B cell (primary cell): ENCODE data around the gene TJP2. TPM values are rescaled to one million over a fixed set of nuclear protein-coding genes. Genes with fewer than 3 reads are reported as not detected.

Experiments used
- ATAC-seq: fragments of 200-7000 bp; cut with Tn5 transposase; one replicate; pipeline ENCODE4 v1.10.0; 2021; ENCODE audit warnings: low read depth, mild to moderate bottlenecking, moderate number of reproducible peaks, moderate library complexity
- CTCF ChIA-PET: fragments of 350-600 bp; sonication (Branson Sonifier 250); formaldehyde crosslinking; loops from one replicate; lab custom pipeline; 2021; ENCODE audit warnings: antibody characterized with exemption, inconsistent platforms; lab: Charles Lee
- POLR2A ChIA-PET: fragments of 350-600 bp; sonication (Branson Sonifier 250); formaldehyde crosslinking; loops from one replicate; lab custom pipeline; 2021; ENCODE audit warnings: antibody characterized with exemption; lab: Charles Lee
- DNase-seq: peaks from one replicate; pipeline ENCODE4 v3.0.0; 2013
- H2AFZ ChIP-seq: 2 replicates; pipeline ENCODE4 v1.6.1; 2012; ENCODE audit warnings: mild to moderate bottlenecking, low read depth, low read length; ENCODE audit not compliant: insufficient read depth, poor library complexity, severe bottlenecking
- H3K27ac ChIP-seq, 2 donors: 1 replicate in 1 of 2; 2 replicates in 1 of 2; pipeline ENCODE4 v1.5.1; 2012 to 2013; ENCODE audit warnings: low read length in 2 of 2, mild to moderate bottlenecking in 2 of 2, moderate library complexity in 1 of 2
- H3K27me3 ChIP-seq, 4 experiments: fragments of 200-600 bp in 1 of 4; sonication (generic) in 1 of 4; replicated peaks in 1 of 4; 1 replicate in 2 of 4; 2 replicates in 2 of 4; pipeline versions ENCODE4 v1.6.1 to v1.7.0; 2013 to 2016; ENCODE audit warnings: low read length in 3 of 4, mild to moderate bottlenecking in 2 of 4, mixed read lengths in 1 of 4, moderate library complexity in 1 of 4; ENCODE audit not compliant: insufficient read depth in 4 of 4, control insufficient read depth in 3 of 4; ENCODE audit errors: control extremely low read depth in 1 of 4
- H3K36me3 ChIP-seq, 2 experiments: replicated peaks in 1 of 2; 1 replicate in 1 of 2; 2 replicates in 1 of 2; pipeline versions ENCODE4 v1.6.1 to v1.7.1; 2013; ENCODE audit warnings: low read length in 1 of 2; ENCODE audit not compliant: insufficient read depth in 2 of 2, control insufficient read depth in 1 of 2; ENCODE audit errors: control extremely low read depth in 1 of 2, extremely low read depth in 1 of 2
- H3K4me1 ChIP-seq, 2 donors: fragments of 200-600 bp in 1 of 2; sonication (generic) in 1 of 2; 1 replicate in 1 of 2; 2 replicates in 1 of 2; pipeline versions ENCODE4 v1.5.1 to v1.6.1; 2013 to 2017; ENCODE audit warnings: low read length in 2 of 2; ENCODE audit not compliant: control insufficient read depth in 2 of 2, insufficient read depth in 2 of 2
- H3K4me2 ChIP-seq: replicated peaks from 2 replicates; pipeline ENCODE3; 2012; ENCODE audit warnings: mild to moderate bottlenecking, low read depth, low read length; ENCODE audit not compliant: poor library complexity, severe bottlenecking
- H3K4me3 ChIP-seq, 5 experiments: fragments of 200-600 bp in 1 of 5; sonication (generic) in 1 of 5; 1 replicate in 3 of 5; 2 replicates in 2 of 5; pipeline versions ENCODE4 v1.5.1 to v1.7.0; 2011 to 2016; ENCODE audit warnings: low read length in 4 of 5, mild to moderate bottlenecking in 4 of 5, low read depth in 2 of 5, control low read depth in 1 of 5, moderate library complexity in 1 of 5; ENCODE audit not compliant: insufficient read depth in 1 of 5; ENCODE audit errors: control extremely low read depth in 1 of 5, extremely low read depth in 1 of 5
- H3K79me2 ChIP-seq: fragments of 200-600 bp; sonication (generic); one replicate; pipeline ENCODE4 v1.6.0; 2016; ENCODE audit warnings: low read length; ENCODE audit not compliant: control insufficient read depth, insufficient read depth
- H3K9ac ChIP-seq: fragments of 200-600 bp; sonication (generic); 2 replicates; pipeline ENCODE4 v1.6.1; 2017; ENCODE audit warnings: mild to moderate bottlenecking, low read length, moderate library complexity
- H3K9me3 ChIP-seq, 3 donors: one replicate each; pipeline versions ENCODE4 v1.6.1 to v1.7.1; 2013; ENCODE audit warnings: low read length in 2 of 3; ENCODE audit not compliant: control insufficient read depth in 2 of 3, insufficient read depth in 1 of 3; ENCODE audit errors: control extremely low read depth in 1 of 3
- H4K20me1 ChIP-seq: 2 replicates; pipeline ENCODE4 v1.6.0; 2012; ENCODE audit warnings: mild to moderate bottlenecking, low read length; ENCODE audit not compliant: insufficient read depth, control insufficient read depth, poor library complexity, severe bottlenecking
- H3K27ac Mint-ChIP-seq: one replicate; pipeline ENCODE4 v1.8.0; 2021; ENCODE audit warnings: mixed read lengths
- H3K27me3 Mint-ChIP-seq: one replicate; pipeline ENCODE4 v1.8.0; 2021; ENCODE audit warnings: mixed read lengths
- H3K4me1 Mint-ChIP-seq: one replicate; pipeline ENCODE4 v1.8.0; 2021; ENCODE audit warnings: mixed read lengths
- H3K4me3 Mint-ChIP-seq: one replicate; pipeline ENCODE4 v1.8.0; 2021; ENCODE audit warnings: mixed read lengths
- H3K9me3 Mint-ChIP-seq: one replicate; pipeline ENCODE4 v1.8.0; 2022; ENCODE audit warnings: mixed read lengths; ENCODE audit not compliant: insufficient read depth
- EZH2 ChIP-seq: IDR thresholded peaks from 2 replicates; pipeline ENCODE4 v1.6.1; 2012; ENCODE audit warnings: borderline replicate concordance, low read depth, mild to moderate bottlenecking, moderate library complexity, low read length; ENCODE audit not compliant: insufficient read depth, poor library complexity, severe bottlenecking
- WGBS: methylation state at CpG from one replicate; pipeline ENCODE4 v1.1.5; 2013; ENCODE audit warnings: missing lambda C conversion rate; ENCODE audit not compliant: insufficient coverage; 5-methylcytosine and 5-hydroxymethylcytosine counted together
- intact Hi-C: fragments of 100-400 bp; cut with micrococcal nuclease; formaldehyde crosslinking; loops from one replicate; pipeline ENCODE4 v1.10.0; 2022
- polyA plus RNA-seq: library from polyadenylated mRNA; depleted of rRNA; stranded (reverse); fragments of >200 nt; gene quantifications from 2 replicates; pipeline ENCODE4 v1.2.3, GENCODE V29; 2012
- total RNA-seq, 2 donors: library from RNA; stranded (reverse); fragments of 120-200 nt in 1 of 2; gene quantifications; 1 replicate in 1 of 2; 2 replicates in 1 of 2; pipeline versions ENCODE4 v1.2.3 to v1.2.4, GENCODE V29; 2013 to 2022
- TF ChIP-seq, protein P1 (sequence below): fragments of 200-600 bp; IDR thresholded peaks from one replicate; pipeline ENCODE4 v1.8.0; 2022; ENCODE audit warnings: antibody characterized with exemption, mild to moderate bottlenecking

TJP2 gene
- total and polyA plus RNA-seq, 2 donors (not counting 1 experiment from before 2014, with no cell fraction given): 1.2 to 2.3 TPM

DNA sequence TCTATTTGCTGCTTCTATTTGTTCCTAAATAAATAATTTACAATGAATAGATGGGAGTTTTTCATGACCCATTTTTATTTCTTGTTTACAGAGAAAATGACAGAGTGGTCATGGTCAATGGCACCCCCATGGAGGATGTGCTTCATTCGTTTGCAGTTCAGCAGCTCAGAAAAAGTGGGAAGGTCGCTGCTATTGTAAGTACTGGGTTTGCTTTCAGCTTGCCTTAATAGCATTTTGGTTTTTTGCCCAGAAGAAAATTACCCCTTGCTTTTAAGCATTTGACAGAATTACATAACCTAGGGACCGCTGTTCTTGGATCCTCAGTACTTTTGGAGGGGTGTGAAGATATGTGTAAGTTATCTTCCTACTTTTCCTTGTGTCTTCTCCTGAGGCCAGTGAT lies 44.1 kb downstream of the TJP2 start:
- Histone ChIP-seq H3K4me2 (no peak overlapping the region), H3K27me3 (no peaks in the 10 kb centered on the region), H3K36me3 (no peaks in the 10 kb centered on the region), H3K4me1 (no peaks in the 10 kb centered on the region), H3K9me3 (no peaks in the 10 kb centered on the region), H2AFZ (no peak overlapping the region), H3K27ac (no peak overlapping the region), H4K20me1 (no peaks in the 10 kb centered on the region), H3K4me3 (no peak overlapping the region), H3K9ac (no peak overlapping the region), H3K79me2 (no peaks in the 10 kb centered on the region)
- no peaks in the 10 kb centered on the region for H3K27me3 Mint-ChIP-seq
- TF ChIP-seq EZH2: no peak
- TF ChIP-seq, protein P1, sequence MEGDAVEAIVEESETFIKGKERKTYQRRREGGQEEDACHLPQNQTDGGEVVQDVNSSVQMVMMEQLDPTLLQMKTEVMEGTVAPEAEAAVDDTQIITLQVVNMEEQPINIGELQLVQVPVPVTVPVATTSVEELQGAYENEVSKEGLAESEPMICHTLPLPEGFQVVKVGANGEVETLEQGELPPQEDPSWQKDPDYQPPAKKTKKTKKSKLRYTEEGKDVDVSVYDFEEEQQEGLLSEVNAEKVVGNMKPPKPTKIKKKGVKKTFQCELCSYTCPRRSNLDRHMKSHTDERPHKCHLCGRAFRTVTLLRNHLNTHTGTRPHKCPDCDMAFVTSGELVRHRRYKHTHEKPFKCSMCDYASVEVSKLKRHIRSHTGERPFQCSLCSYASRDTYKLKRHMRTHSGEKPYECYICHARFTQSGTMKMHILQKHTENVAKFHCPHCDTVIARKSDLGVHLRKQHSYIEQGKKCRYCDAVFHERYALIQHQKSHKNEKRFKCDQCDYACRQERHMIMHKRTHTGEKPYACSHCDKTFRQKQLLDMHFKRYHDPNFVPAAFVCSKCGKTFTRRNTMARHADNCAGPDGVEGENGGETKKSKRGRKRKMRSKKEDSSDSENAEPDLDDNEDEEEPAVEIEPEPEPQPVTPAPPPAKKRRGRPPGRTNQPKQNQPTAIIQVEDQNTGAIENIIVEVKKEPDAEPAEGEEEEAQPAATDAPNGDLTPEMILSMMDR: no peak
- ChIA-PET CTCF (no interaction called here), POLR2A (no interaction called here)
- H3K27ac Mint-ChIP-seq: no peak overlapping the region
- H3K4me1 Mint-ChIP-seq: no peaks in the 10 kb centered on the region
- intact Hi-C loops: no loop called here
- ATAC-seq (no peak), DNase-seq (no peak)
- H3K9me3 Mint-ChIP-seq: no peaks in the 10 kb centered on the region
- no peak overlapping the region for H3K4me3 Mint-ChIP-seq
- WGBS: no CpG with 5 or more reads among the region's 3 CpGs

DNA sequence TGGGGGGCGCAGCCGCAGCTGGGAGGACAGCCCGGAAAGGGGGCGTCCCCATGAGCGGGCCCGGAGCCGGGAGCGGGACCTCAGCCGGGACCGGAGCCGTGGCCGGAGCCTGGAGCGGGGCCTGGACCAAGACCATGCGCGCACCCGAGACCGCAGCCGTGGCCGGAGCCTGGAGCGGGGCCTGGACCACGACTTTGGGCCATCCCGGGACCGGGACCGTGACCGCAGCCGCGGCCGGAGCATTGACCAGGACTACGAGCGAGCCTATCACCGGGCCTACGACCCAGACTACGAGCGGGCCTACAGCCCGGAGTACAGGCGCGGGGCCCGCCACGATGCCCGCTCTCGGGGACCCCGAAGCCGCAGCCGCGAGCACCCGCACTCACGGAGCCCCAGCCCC lies 47.0 kb downstream of the TJP2 start:
- H3K9me3 Mint-ChIP-seq: no peaks in the 10 kb centered on the region
- H2AFZ ChIP-seq: no peak overlapping the region
- H3K36me3 ChIP-seq: no peaks in the 10 kb centered on the region
- no peak overlapping the region for H3K4me3 Mint-ChIP-seq
- no peak for ATAC-seq
- intact Hi-C loops: no loop called here
- H3K27me3 Mint-ChIP-seq: no peaks in the 10 kb centered on the region
- no peak overlapping the region for H3K27ac Mint-ChIP-seq
- H3K4me1 Mint-ChIP-seq: no peaks in the 10 kb centered on the region
- 98% methylated on average over 47 of the region's 47 CpGs for WGBS
- H3K4me2 ChIP-seq: no peak overlapping the region
- H3K4me3 ChIP-seq: no peak overlapping the region
- no peaks in the 10 kb centered on the region for H3K4me1 ChIP-seq
- no peaks in the 10 kb centered on the region for H3K9me3 ChIP-seq
- no peaks in the 10 kb centered on the region for H4K20me1 ChIP-seq
- H3K9ac ChIP-seq: no peak overlapping the region
- H3K27me3 ChIP-seq: no peaks in the 10 kb centered on the region
- H3K79me2 ChIP-seq: no peaks in the 10 kb centered on the region
- TF ChIP-seq EZH2: no peak
- TF ChIP-seq, protein P1: no peak
- no peak for DNase-seq
- ChIA-PET POLR2A (no interaction called here), CTCF (no interaction called here)
- no peak overlapping the region for H3K27ac ChIP-seq
